ENCODE data around the gene FAM3D.
"Not testable (repeated sequence)": the region's sequence is repeated elsewhere in the genome, so short reads cannot be mapped to it uniquely, and the experiment has no call there.

FAM3D gene

GRCh38 chr3:58683466-58683865 is 16.9 kb upstream of the FAM3D start:
- no peak for DNase-seq (ENCODE audit: low read depth, low spot score)

- no peak for DNase-seq (ENCODE audit: low read depth, low spot score)
Measured at GRCh38 chr3:58683001-58683458, 16.5 kb upstream of the FAM3D start.

GRCh38 chr3:58681863-58682262 is 15.3 kb upstream of the FAM3D start:
- DNase-seq (ENCODE audit: low read depth, low spot score), result no peak

- no peak for DNase-seq (ENCODE audit: low read depth, low spot score)
Measured at GRCh38 chr3:58680879-58681525, 14.4 kb upstream of the FAM3D start.

GRCh38 chr3:58679974-58680666 is 13.5 kb upstream of the FAM3D start:
- no peak for DNase-seq (ENCODE audit: low read depth, low spot score)

- no peak for DNase-seq (ENCODE audit: low read depth, low spot score)
Measured at GRCh38 chr3:58679446-58679845, 12.9 kb upstream of the FAM3D start.

- not testable (repeated sequence) for DNase-seq (ENCODE audit: low read depth, low spot score)
Measured at GRCh38 chr3:58678177-58678970, 11.8 kb upstream of the FAM3D start.

- no peak for DNase-seq (ENCODE audit: low read depth, low spot score)
Measured at GRCh38 chr3:58672880-58673279, 6.3 kb upstream of the FAM3D start.

GRCh38 chr3:58672451-58672850 is 5.9 kb upstream of the FAM3D start:
- DNase-seq (ENCODE audit: low read depth, low spot score), result no peak

GRCh38 chr3:58670506-58671135 is 4.0 kb upstream of the FAM3D start:
- DNase-seq (ENCODE audit: low read depth, low spot score), result no peak

GRCh38 chr3:58668247-58668646 is 1.7 kb upstream of the FAM3D start:
- no peak for DNase-seq (ENCODE audit: low read depth, low spot score)

GRCh38 chr3:58667704-58668103 is 1.1 kb upstream of the FAM3D start:
- DNase-seq (ENCODE audit: low read depth, low spot score), result no peak

GRCh38 chr3:58667229-58667628 is 655 bp upstream of the FAM3D start:
- no peak for DNase-seq (ENCODE audit: low read depth, low spot score)

- DNase-seq (ENCODE audit: low read depth, low spot score), result no peak
Measured at GRCh38 chr3:58665405-58665804, 1.2 kb downstream of the FAM3D start.

- DNase-seq (ENCODE audit: low read depth, low spot score), result no peak
Measured at GRCh38 chr3:58664611-58665010, 2.0 kb downstream of the FAM3D start.

- DNase-seq (ENCODE audit: low read depth, low spot score), result no peak
Measured at GRCh38 chr3:58661836-58662420, 4.6 kb downstream of the FAM3D start.

GRCh38 chr3:58660998-58661397 is 5.6 kb downstream of the FAM3D start:
- no peak for DNase-seq (ENCODE audit: low read depth, low spot score)

GRCh38 chr3:58659051-58659675 is 7.4 kb downstream of the FAM3D start:
- DNase-seq (ENCODE audit: low read depth, low spot score), result no peak

- no peak for DNase-seq (ENCODE audit: low read depth, low spot score)
Measured at GRCh38 chr3:58658508-58658907, 8.1 kb downstream of the FAM3D start.

GRCh38 chr3:58657571-58658141 is 8.9 kb downstream of the FAM3D start:
- no peak for DNase-seq (ENCODE audit: low read depth, low spot score)

GRCh38 chr3:58657036-58657520 is 9.5 kb downstream of the FAM3D start:
- DNase-seq (ENCODE audit: low read depth, low spot score), result no peak
